H9 (cell line): ENCODE data around the gene LHCGR. TPM values are rescaled to one million over a fixed set of nuclear protein-coding genes. Genes with fewer than 3 reads are reported as not detected.

Source experiments
- DNase-seq: peaks from one replicate; pipeline ENCODE4 v3.0.0-alpha.2; 2017
- H2AFZ ChIP-seq: one replicate; pipeline ENCODE4 v1.6.1; 2013; ENCODE audit warnings: mild to moderate bottlenecking, low read length, control low read depth, moderate library complexity
- H2AK5ac ChIP-seq: 2 replicates; pipeline ENCODE4 v1.6.1; 2013; ENCODE audit warnings: low read length, control low read depth, mixed read lengths; ENCODE audit not compliant: insufficient read length
- H2BK120ac ChIP-seq: one replicate; pipeline ENCODE4 v1.6.1; 2013; ENCODE audit warnings: low read depth, mild to moderate bottlenecking, low read length, control low read depth, inconsistent platforms; ENCODE audit not compliant: poor library complexity, severe bottlenecking
- H2BK12ac ChIP-seq: 2 replicates; pipeline ENCODE4 v1.6.1; 2013; ENCODE audit warnings: low read length, control low read depth, mixed read lengths, low read depth; ENCODE audit not compliant: insufficient read length
- H2BK15ac ChIP-seq: 2 replicates; pipeline ENCODE4 v1.6.1; 2013; ENCODE audit warnings: low read depth, low read length, control low read depth
- H2BK20ac ChIP-seq: one replicate; pipeline ENCODE4 v1.6.1; 2013; ENCODE audit warnings: low read depth, mild to moderate bottlenecking, low read length, control low read depth, inconsistent platforms; ENCODE audit not compliant: poor library complexity, severe bottlenecking
- H2BK5ac ChIP-seq: 2 replicates; pipeline ENCODE4 v1.6.1; 2013; ENCODE audit warnings: low read length, control low read depth, mixed read lengths; ENCODE audit not compliant: insufficient read length
- H3K14ac ChIP-seq: 2 replicates; pipeline ENCODE4 v1.6.1; 2013; ENCODE audit warnings: low read length, control low read depth; ENCODE audit not compliant: insufficient read depth
- H3K18ac ChIP-seq: 2 replicates; pipeline ENCODE4 v1.6.1; 2013; ENCODE audit warnings: low read depth, mild to moderate bottlenecking, mixed read lengths, low read length, control low read depth; ENCODE audit not compliant: insufficient read length
- H3K23ac ChIP-seq: 2 replicates; pipeline ENCODE4 v1.6.1; 2013; ENCODE audit warnings: low read length, control low read depth, mixed read lengths, low read depth; ENCODE audit not compliant: insufficient read length
- H3K23me2 ChIP-seq: 2 replicates; pipeline ENCODE4 v1.6.1; 2013; ENCODE audit warnings: low read depth, mild to moderate bottlenecking, mixed read lengths, low read length, control low read depth; ENCODE audit not compliant: insufficient read length, poor library complexity, severe bottlenecking
- H3K27ac ChIP-seq: 2 replicates; pipeline ENCODE4 v1.5.1; 2013; ENCODE audit warnings: low read length, control low read depth, mixed read lengths, low read depth; ENCODE audit not compliant: insufficient read length
- H3K27me3 ChIP-seq: 2 replicates; pipeline ENCODE4 v1.6.1; 2013; ENCODE audit warnings: low read length, control low read depth, inconsistent platforms; ENCODE audit not compliant: insufficient read depth
- H3K4ac ChIP-seq: 2 replicates; pipeline ENCODE4 v1.6.1; 2013; ENCODE audit warnings: low read depth, mild to moderate bottlenecking, control low read depth, inconsistent platforms, low read length, moderate library complexity
- H3K4me1 ChIP-seq: 2 replicates; pipeline ENCODE4 v1.6.1; 2013; ENCODE audit warnings: low read length, control low read depth, inconsistent platforms; ENCODE audit not compliant: insufficient read depth
- H3K4me2 ChIP-seq: 2 replicates; pipeline ENCODE4 v1.6.1; 2013; ENCODE audit warnings: low read length, control low read depth, mixed read lengths; ENCODE audit not compliant: insufficient read length, insufficient read depth
- H3K56ac ChIP-seq: 2 replicates; pipeline ENCODE4 v1.6.1; 2013; ENCODE audit warnings: low read depth, mild to moderate bottlenecking, mixed read lengths, low read length, control low read depth; ENCODE audit not compliant: insufficient read length
- H3K79me1 ChIP-seq: 2 replicates; pipeline ENCODE4 v1.6.1; 2013; ENCODE audit warnings: low read depth, mild to moderate bottlenecking, moderate library complexity, low read length, control low read depth, inconsistent platforms; ENCODE audit not compliant: insufficient read depth, poor library complexity, severe bottlenecking
- H3K79me2 ChIP-seq: 2 replicates; pipeline ENCODE4 v1.6.1; 2013; ENCODE audit warnings: low read length, control low read depth, inconsistent platforms; ENCODE audit not compliant: insufficient read depth
- H3K9ac ChIP-seq: 2 replicates; pipeline ENCODE4 v1.6.1; 2013; ENCODE audit warnings: low read length, control low read depth, mixed read lengths; ENCODE audit not compliant: insufficient read length; ENCODE audit errors: extremely low read depth
- H3K9me3 ChIP-seq: one replicate; pipeline ENCODE4 v1.6.1; 2013; ENCODE audit warnings: low read depth, low read length, inconsistent platforms; ENCODE audit not compliant: control insufficient read depth
- H3T11ph ChIP-seq: one replicate; pipeline ENCODE4 v1.6.1; 2013; ENCODE audit warnings: mild to moderate bottlenecking, low read length, control low read depth, inconsistent platforms
- H4K20me1 ChIP-seq: one replicate; pipeline ENCODE4 v1.6.1; 2013; ENCODE audit not compliant: control insufficient read depth, insufficient read length, insufficient read depth
- H4K5ac ChIP-seq: 2 replicates; pipeline ENCODE4 v1.6.1; 2013; ENCODE audit warnings: low read depth, mild to moderate bottlenecking, mixed read lengths, low read length, control low read depth; ENCODE audit not compliant: insufficient read length
- H4K8ac ChIP-seq: replicated peaks from 2 replicates; pipeline ENCODE4 v1.6.1; 2013; ENCODE audit warnings: low read length, control low read depth, mixed read lengths, low read depth; ENCODE audit not compliant: insufficient read length
- H4K91ac ChIP-seq: 2 replicates; pipeline ENCODE4 v1.6.1; 2013; ENCODE audit warnings: low read depth, mild to moderate bottlenecking, moderate library complexity, mixed read lengths, low read length, control low read depth; ENCODE audit not compliant: insufficient read length
- H3K27ac Mint-ChIP-seq, 3 experiments: 2 replicates in 2 of 3; 3 replicates in 1 of 3; pipeline ENCODE4 v1.8.0; 2020 to 2021; ENCODE audit warnings: mixed read lengths in 3 of 3, mild to moderate bottlenecking in 1 of 3, moderate library complexity in 1 of 3
- H3K27me3 Mint-ChIP-seq: 2 replicates; pipeline ENCODE4 v1.8.0; 2021; ENCODE audit warnings: low read depth, mild to moderate bottlenecking, moderate library complexity, mixed read lengths
- H3K36me3 Mint-ChIP-seq, 3 experiments: 2 replicates in 2 of 3; 3 replicates in 1 of 3; pipeline ENCODE4 v1.8.0; 2020 to 2021; ENCODE audit warnings: low read depth in 3 of 3, mixed read lengths in 3 of 3; ENCODE audit not compliant: insufficient read depth in 1 of 3
- H3K4me1 Mint-ChIP-seq, 2 experiments: 2 replicates each; pipeline ENCODE4 v1.8.0; 2020; ENCODE audit warnings: mixed read lengths in 2 of 2
- H3K4me3 Mint-ChIP-seq, 2 experiments: 2 replicates in 1 of 2; 3 replicates in 1 of 2; pipeline ENCODE4 v1.8.0; 2020 to 2021; ENCODE audit warnings: mild to moderate bottlenecking in 2 of 2, mixed read lengths in 2 of 2, moderate library complexity in 1 of 2
- H3K9me3 Mint-ChIP-seq, 2 experiments: 2 replicates in 1 of 2; 3 replicates in 1 of 2; pipeline ENCODE4 v1.8.0; 2020; ENCODE audit warnings: mild to moderate bottlenecking in 2 of 2, mixed read lengths in 2 of 2, moderate library complexity in 1 of 2
- total RNA-seq: library from RNA; stranded (reverse); gene quantifications from 2 replicates; pipeline ENCODE4 v1.2.1, GENCODE V29; 2021
- TF ChIP-seq, protein P1 (sequence below): fragments of 200-600 bp; sonication (generic); conservative IDR thresholded peaks from 3 replicates; pipeline ENCODE4 v1.8.0; 2021; ENCODE audit warnings: antibody characterized with exemption, mild to moderate bottlenecking

The LHCGR gene
- total RNA-seq, 1 experiment from 2014 or later = 0.44 TPM

GRCh38 chr2:48723129-48723528 is 32.4 kb downstream of the LHCGR start:
- Mint-ChIP-seq H3K27ac (no peak overlapping the region), H3K4me3 (no peak overlapping the region), H3K9me3 (no peaks in the 10 kb centered on the region), H3K27me3 (no peaks in the 10 kb centered on the region; the same call in 1 of the 2 replicates), H3K4me1 (peaks cover 6 to 15% of the 10 kb centered on the region in 2 experiments), H3K36me3 (no peaks in the 10 kb centered on the region)
- no peak overlapping the region for H3K23ac ChIP-seq
- no peak overlapping the region for H3K27ac ChIP-seq
- H2BK12ac ChIP-seq = no peak overlapping the region
- H2BK20ac ChIP-seq = no peak overlapping the region
- H3K9ac ChIP-seq = no peak overlapping the region
- no peak overlapping the region for H4K91ac ChIP-seq
- no peaks in the 10 kb centered on the region for H4K20me1 ChIP-seq
- H3K56ac ChIP-seq = no peak overlapping the region
- no peak for DNase-seq
- no peak overlapping the region for H4K8ac ChIP-seq
- no peak overlapping the region for H2BK5ac ChIP-seq
- no peak overlapping the region for H2BK120ac ChIP-seq
- no peak overlapping the region for H2AFZ ChIP-seq
- no peak overlapping the region for H2BK15ac ChIP-seq
- H3K4me2 ChIP-seq = no peak overlapping the region
- no peaks in the 10 kb centered on the region for H3K4me1 ChIP-seq
- no peaks in the 10 kb centered on the region for H3K79me2 ChIP-seq
- H2AK5ac ChIP-seq = no peak overlapping the region
- no peak overlapping the region for H3K18ac ChIP-seq
- H3K14ac ChIP-seq = no peak overlapping the region
- H4K5ac ChIP-seq = no peak overlapping the region
- H3K79me1 ChIP-seq = no peaks in the 10 kb centered on the region
- no peak overlapping the region for H3K4ac ChIP-seq
- H3K27me3 ChIP-seq = no peaks in the 10 kb centered on the region
- H3K9me3 ChIP-seq = no peaks in the 10 kb centered on the region
- no peaks in the 10 kb centered on the region for H3K23me2 ChIP-seq
- no peak overlapping the region for H3T11ph ChIP-seq
- TF ChIP-seq, protein P1, sequence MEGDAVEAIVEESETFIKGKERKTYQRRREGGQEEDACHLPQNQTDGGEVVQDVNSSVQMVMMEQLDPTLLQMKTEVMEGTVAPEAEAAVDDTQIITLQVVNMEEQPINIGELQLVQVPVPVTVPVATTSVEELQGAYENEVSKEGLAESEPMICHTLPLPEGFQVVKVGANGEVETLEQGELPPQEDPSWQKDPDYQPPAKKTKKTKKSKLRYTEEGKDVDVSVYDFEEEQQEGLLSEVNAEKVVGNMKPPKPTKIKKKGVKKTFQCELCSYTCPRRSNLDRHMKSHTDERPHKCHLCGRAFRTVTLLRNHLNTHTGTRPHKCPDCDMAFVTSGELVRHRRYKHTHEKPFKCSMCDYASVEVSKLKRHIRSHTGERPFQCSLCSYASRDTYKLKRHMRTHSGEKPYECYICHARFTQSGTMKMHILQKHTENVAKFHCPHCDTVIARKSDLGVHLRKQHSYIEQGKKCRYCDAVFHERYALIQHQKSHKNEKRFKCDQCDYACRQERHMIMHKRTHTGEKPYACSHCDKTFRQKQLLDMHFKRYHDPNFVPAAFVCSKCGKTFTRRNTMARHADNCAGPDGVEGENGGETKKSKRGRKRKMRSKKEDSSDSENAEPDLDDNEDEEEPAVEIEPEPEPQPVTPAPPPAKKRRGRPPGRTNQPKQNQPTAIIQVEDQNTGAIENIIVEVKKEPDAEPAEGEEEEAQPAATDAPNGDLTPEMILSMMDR = no peak
